ENCODE data around the gene MYO3B. TPM values are rescaled to one million over a fixed set of nuclear protein-coding genes. Genes with fewer than 3 reads are reported as not detected.

Gene MYO3B
- total and polyA plus RNA-seq, 12 donors = 0.04 to 0.11 (median 0.06) TPM; not detected in 8

GRCh38 chr2:170524828-170525565 is 347.1 kb downstream of the MYO3B start:
- intact Hi-C loops (cut with DNase I) = no loop called here
- Histone ChIP-seq H3K27me3 (no peaks in the 10 kb centered on the region), H3K4me3 (no peak overlapping the region), H3K9me3 (replicated peaks in 1 of 3) (no peaks in the 10 kb centered on the region), H3K36me3 (replicated peaks in 1 of 2) (no peaks in the 10 kb centered on the region), H3K4me1 (replicated peaks in 1 of 2) (peaks cover 5 to 16% of the 10 kb centered on the region in 2 donors), H3K27ac (peak overlapping the region in 3 of 5 donors; percentile 14 to 59 (median 46))
- 19 to 34% (median 22%) methylated on average over 2 of the region's 2 CpGs for WGBS, 4 donors
- no peak for DNase-seq
- TF ChIP-seq POLR2A (IDR thresholded peaks at IDR 0.05) = no peak
- no peak for TF ChIP-seq CTCF (IDR thresholded peaks at IDR 0.05)

GRCh38 chr2:170525566-170525900 is 347.6 kb downstream of the MYO3B start:
- Histone ChIP-seq H3K27me3 (no peaks in the 10 kb centered on the region), H3K36me3 (replicated peaks in 1 of 2) (no peaks in the 10 kb centered on the region), H3K4me3 (no peak overlapping the region), H3K27ac (peak overlapping the region in 3 of 5 donors; percentile 14 to 59 (median 46)), H3K4me1 (replicated peaks in 1 of 2) (peaks cover 5 to 22% of the 10 kb centered on the region in 2 donors), H3K9me3 (replicated peaks in 1 of 3) (no peaks in the 10 kb centered on the region)
- 19 to 33% (median 26%) methylated on average over 5 of the region's 5 CpGs for WGBS, 4 donors
- DNase-seq = peak; percentile 85 to 97 (median 95)
- TF ChIP-seq POLR2A (IDR thresholded peaks at IDR 0.05) (no peak), CTCF (IDR thresholded peaks at IDR 0.05) (no peak)
- intact Hi-C loops (cut with DNase I) = no loop called here

DNA sequence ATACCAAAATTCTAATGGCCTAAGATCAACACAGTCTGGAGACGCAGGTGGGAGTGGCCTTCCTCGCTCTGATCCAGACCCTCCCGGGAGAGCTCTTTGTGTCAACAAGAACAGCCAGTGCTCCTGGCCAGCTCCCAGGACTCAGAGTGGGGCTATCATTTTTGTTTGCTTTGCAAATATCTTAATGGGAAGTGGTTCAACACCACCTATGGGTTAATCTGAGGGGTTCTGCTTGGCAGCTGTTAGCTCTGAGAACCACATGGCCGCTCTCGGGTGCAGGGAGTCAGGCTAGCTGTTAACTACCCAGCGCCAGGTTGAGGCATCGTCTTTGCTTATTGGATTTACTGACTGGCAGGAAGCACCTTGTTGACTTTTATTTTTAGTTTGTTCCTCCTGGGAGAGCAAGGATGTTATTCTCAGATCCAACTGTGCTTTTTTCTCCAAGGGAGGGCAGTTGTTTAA is 352.4 kb downstream of the MYO3B start:
- 30 to 51% (median 33%) methylated on average over 7 of the region's 7 CpGs for WGBS, 4 donors
- no peaks in the 10 kb centered on the region for H3K9me3 ChIP-seq (replicated peaks in 1 of 3)
- DNase-seq = peak in 6 of 7 donors; percentile 21 to 86 (median 35)
- peaks cover under 1 to 18% of the 10 kb centered on the region in 2 donors for H3K4me1 ChIP-seq (replicated peaks in 1 of 2)
- TF ChIP-seq CTCF (IDR thresholded peaks at IDR 0.05) (no peak), POLR2A (IDR thresholded peaks at IDR 0.05) (no peak)
- intact Hi-C loops (cut with DNase I) = no loop called here
- H3K36me3 ChIP-seq (replicated peaks in 1 of 2) = no peaks in the 10 kb centered on the region
- H3K4me3 ChIP-seq = no peak overlapping the region
- H3K27ac ChIP-seq = peak overlapping the region in 1 of 5 donors; percentile 36
- no peaks in the 10 kb centered on the region for H3K27me3 ChIP-seq

GRCh38 chr2:170530803-170531564 is 353.0 kb downstream of the MYO3B start:
- intact Hi-C loops (cut with DNase I) = no loop called here
- H3K9me3 ChIP-seq (replicated peaks in 1 of 3) = no peaks in the 10 kb centered on the region
- H3K4me1 ChIP-seq (replicated peaks in 1 of 2) = peaks cover 0 to 11% of the 10 kb centered on the region in 2 donors
- TF ChIP-seq POLR2A (IDR thresholded peaks at IDR 0.05) (no peak), CTCF (IDR thresholded peaks at IDR 0.05) (no peak)
- H3K27ac ChIP-seq = peak overlapping the region in 1 of 5 donors; percentile 36
- H3K4me3 ChIP-seq = no peak overlapping the region
- no peaks in the 10 kb centered on the region for H3K27me3 ChIP-seq
- H3K36me3 ChIP-seq (replicated peaks in 1 of 2) = no peaks in the 10 kb centered on the region
- DNase-seq = no peak
- WGBS, 4 donors = 39 to 60% (median 48%) methylated on average over 2 of the region's 2 CpGs
